SHP77 (cell line): ENCODE measurements around the gene RABEP2.
"Not testable (repeated sequence)": the region's sequence is repeated elsewhere in the genome, so short reads cannot be mapped to it uniquely, and the experiment has no call there.

ENCODE experiments used
- DNase-seq, 2 experiments: peaks; one replicate each; lab custom pipeline; 2025; lab: John Stamatoyannopoulos, UW

RABEP2 gene

GRCh38 chr16:28903344-28904042 is 21.5 kb downstream of the RABEP2 start:
- no peak for DNase-seq

GRCh38 chr16:28902909-28903308 is 22.1 kb downstream of the RABEP2 start:
- no peak for DNase-seq

GRCh38 chr16:28901862-28902261 is 23.2 kb downstream of the RABEP2 start:
- DNase-seq: no peak

GRCh38 chr16:28900601-28901000 is 24.4 kb downstream of the RABEP2 start:
- DNase-seq: no peak

- DNase-seq: no peak
These were observed 25.0 kb downstream of the RABEP2 start for GRCh38 chr16:28899882-28900590.

- DNase-seq: no peak
These were observed 26.1 kb downstream of the RABEP2 start for GRCh38 chr16:28898942-28899341.

- no peak for DNase-seq
These were observed 26.8 kb downstream of the RABEP2 start for GRCh38 chr16:28898266-28898665.

- no peak for DNase-seq
These were observed 27.2 kb downstream of the RABEP2 start for GRCh38 chr16:28897826-28898225.

- DNase-seq: no peak
These were observed 29.4 kb downstream of the RABEP2 start for GRCh38 chr16:28895609-28896008.

GRCh38 chr16:28893291-28893690 is 31.7 kb downstream of the RABEP2 start:
- DNase-seq: no peak

GRCh38 chr16:28891964-28892890 is 32.8 kb downstream of the RABEP2 start:
- DNase-seq: no peak

GRCh38 chr16:28890355-28890754 is 34.7 kb downstream of the RABEP2 start:
- not testable (repeated sequence) for DNase-seq

- DNase-seq: no peak
These were observed 38.1 kb downstream of the RABEP2 start for GRCh38 chr16:28886945-28887344.

GRCh38 chr16:28884045-28884444 is 41.0 kb downstream of the RABEP2 start:
- DNase-seq: no peak

- DNase-seq: no peak
These were observed 41.6 kb downstream of the RABEP2 start for GRCh38 chr16:28883221-28883996.

GRCh38 chr16:28882551-28883160 is 42.4 kb downstream of the RABEP2 start:
- no peak for DNase-seq

- DNase-seq: not testable (repeated sequence)
These were observed 43.5 kb downstream of the RABEP2 start for GRCh38 chr16:28881565-28881964.

- DNase-seq: no peak
These were observed 44.1 kb downstream of the RABEP2 start for GRCh38 chr16:28880955-28881354.

GRCh38 chr16:28880589-28880915 is 44.5 kb downstream of the RABEP2 start:
- DNase-seq: no peak

- peak; percentile 84 to 85 for DNase-seq
These were observed 45.0 kb downstream of the RABEP2 start for GRCh38 chr16:28879841-28880588.
